ENCODE data around the gene ALK.

ALK gene

GRCh38 chr2:29480426-29480825, 441.0 kb downstream of the ALK start:
- no peak for FAIRE-seq

DNA sequence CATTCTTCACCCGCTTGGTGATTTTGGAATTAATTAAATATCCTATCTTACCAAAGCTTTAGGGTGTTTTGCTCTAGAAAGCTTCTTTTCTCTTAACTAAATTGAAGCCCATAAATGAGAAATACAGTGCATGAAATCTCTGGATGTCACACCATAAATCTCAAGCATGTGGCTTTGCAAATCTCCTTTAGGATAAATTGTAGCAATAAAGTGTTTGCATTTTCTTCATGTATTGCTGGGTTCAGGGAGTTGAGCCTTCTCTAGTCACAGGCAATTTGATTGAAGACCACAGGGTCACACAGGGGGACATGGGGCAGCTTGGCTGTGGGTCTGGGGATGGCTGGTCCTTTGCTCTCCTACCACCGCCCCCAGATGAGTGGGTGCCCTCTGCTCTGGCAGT, 442.0 kb downstream of the ALK start:
- FAIRE-seq = no peak

GRCh38 chr2:29478641-29479040, 442.7 kb downstream of the ALK start:
- no peak for FAIRE-seq

- FAIRE-seq = no peak
Observed at GRCh38 chr2:29477186-29477585, 444.2 kb downstream of the ALK start.

GRCh38 chr2:29475499-29475898, 445.9 kb downstream of the ALK start:
- FAIRE-seq = no peak

GRCh38 chr2:29469961-29470360, 451.4 kb downstream of the ALK start:
- FAIRE-seq = no peak

DNA sequence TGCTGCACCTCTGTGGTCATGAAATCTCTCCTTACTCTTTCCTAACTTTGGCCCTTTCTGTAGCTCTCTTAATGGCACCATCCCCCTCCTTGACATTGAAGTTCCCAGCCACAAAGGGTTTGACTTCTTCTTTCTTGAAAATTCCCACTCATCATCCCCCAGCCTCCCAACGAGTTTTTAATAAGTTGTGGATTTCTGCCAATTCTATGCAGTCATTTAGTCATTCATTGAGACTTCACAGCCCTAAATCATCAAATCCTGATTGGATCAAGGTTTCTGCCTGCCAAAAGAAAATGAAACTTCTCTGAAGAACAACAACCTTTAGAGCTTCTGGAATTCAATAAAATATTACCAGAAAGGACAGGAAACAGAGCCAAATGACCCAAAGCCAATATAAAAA, 451.9 kb downstream of the ALK start:
- FAIRE-seq = no peak

- no peak for FAIRE-seq
Observed at GRCh38 chr2:29463181-29463900, 458.0 kb downstream of the ALK start.

GRCh38 chr2:29462293-29462692, 459.1 kb downstream of the ALK start:
- no peak for FAIRE-seq

DNA sequence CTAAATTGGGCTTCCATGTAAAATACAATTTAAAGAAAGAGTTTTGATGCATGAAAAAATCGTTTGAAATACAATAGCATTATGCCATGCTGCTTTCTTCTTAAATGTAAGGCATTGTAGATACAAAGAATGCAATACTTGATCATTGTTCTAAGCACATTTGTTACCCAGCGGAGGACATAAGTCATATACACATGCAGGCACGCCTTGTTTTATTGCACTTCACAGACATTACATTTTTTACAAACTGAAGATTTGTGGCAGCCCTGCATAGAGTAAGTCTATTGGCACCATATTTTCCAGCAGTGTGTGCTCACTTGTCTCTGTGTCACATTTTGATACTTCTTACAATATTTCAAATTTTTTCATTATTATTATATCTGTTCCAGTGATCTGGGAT, 461.2 kb downstream of the ALK start:
- no peak for FAIRE-seq

DNA sequence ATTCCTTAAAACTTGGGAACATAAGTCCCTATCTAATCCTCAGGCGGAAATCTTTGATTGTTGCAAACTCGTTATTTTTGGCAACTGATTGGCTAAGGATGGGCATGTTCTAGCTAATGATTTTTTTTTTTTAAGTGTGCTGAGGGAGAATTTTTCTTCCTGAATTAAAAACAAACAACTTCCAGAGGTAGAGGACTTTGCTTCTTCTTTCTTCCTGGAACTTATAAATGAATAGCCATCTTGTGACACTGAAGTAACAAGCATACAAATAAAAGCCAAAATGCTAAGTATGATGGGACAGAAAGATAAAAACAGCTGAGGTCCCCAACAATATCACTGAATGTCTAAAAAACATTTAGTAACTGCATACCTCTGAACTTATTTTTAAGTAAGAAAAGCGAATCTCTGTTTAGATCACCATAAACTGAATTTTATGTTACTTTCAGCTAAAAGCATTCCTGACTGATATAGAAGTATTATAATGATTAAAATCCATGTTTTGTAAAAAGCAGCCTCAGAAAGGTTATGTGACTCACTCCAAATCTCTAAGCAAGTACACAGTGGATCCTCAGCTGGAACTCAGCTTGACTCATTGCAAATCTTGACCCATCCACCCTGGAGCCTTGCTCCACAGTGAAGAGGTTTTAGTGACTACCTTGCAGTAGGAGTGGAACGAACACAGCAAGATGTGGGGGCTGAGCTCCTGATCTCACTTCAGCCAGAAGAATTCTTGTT, 461.8 kb downstream of the ALK start:
- no peak for FAIRE-seq

DNA sequence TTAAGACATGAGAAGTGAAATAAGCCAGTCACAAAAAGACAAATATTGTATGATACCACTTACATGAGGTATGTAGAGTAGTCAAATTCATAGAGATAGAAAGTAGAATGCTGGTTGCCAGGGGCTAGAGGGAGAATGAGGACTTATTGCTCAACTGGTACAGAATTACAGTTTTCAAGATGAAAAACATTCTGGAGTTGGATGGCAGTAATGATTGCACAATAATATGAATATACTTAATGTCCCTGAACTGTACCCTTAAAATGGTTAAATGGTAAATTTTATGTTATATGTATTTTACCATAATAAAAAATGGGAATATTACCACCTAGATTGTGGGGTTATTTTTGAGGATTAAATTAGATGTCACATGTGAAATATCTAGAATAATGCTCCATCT, 465.0 kb downstream of the ALK start:
- no peak for FAIRE-seq

DNA sequence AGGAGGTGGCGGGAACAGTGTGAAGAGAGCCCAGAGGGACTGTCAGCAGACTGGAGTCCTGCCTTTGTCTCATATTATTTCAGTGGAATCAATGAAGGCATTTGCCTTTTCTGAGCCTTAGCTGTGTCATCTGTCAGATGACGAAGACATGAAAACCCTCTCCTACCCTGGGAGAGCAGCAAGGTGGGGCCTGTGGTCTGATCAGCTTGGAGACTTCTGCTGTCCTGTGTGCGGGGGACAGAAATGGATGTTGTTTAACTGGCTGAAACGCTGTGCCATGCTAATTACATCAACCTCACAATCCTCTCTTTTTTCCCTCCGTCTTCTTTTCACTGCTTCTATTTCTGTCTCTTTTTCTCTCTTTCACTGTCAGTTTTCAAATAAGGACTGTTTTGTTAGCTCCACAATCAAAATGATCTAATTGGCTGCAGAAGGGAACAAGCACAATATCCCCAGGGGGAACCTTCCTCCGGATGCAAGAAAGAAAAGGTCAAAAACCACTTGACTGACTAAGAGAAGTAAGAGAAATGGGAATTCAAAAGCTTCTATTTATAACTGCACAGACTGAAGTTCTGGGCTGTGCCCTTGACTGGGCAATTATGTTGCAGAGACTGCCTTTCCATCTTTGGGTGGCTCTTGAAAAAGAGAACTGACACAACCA, 466.1 kb downstream of the ALK start:
- FAIRE-seq = no peak

GRCh38 chr2:29452036-29452435, 469.4 kb downstream of the ALK start:
- FAIRE-seq = no peak

DNA sequence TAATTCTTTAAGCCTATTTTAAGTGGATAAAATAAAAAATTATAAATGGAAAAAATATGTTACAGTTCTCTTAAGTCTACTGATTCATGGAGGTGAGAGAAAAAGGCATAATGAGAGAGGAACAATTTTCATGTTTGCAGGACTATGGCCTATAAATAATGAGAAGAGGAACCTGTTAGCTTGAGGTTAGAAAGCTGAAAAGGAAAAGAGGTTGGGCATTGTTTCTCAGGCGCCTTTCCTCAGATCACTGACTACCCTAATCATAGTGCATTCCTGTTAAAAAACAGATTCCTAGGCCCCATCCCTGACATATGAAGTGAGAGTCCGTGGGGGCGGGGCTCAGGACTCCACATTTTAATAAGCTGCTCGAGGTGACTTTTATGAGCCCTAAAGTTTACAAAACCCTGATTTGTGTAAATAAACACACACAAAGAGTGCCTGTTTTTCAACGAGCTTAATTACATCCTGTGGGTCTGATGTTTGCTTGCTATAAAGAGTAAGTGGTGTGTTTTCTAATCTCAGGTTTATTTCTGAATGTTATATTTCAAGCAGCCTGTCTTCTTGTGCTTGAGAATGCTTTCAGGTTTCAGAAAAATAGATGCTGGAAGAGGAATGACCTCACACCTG, 470.7 kb downstream of the ALK start:
- FAIRE-seq = no peak

GRCh38 chr2:29449499-29449898, 471.9 kb downstream of the ALK start:
- no peak for FAIRE-seq

- FAIRE-seq = no peak
Observed at GRCh38 chr2:29448096-29448688, 473.2 kb downstream of the ALK start.

DNA sequence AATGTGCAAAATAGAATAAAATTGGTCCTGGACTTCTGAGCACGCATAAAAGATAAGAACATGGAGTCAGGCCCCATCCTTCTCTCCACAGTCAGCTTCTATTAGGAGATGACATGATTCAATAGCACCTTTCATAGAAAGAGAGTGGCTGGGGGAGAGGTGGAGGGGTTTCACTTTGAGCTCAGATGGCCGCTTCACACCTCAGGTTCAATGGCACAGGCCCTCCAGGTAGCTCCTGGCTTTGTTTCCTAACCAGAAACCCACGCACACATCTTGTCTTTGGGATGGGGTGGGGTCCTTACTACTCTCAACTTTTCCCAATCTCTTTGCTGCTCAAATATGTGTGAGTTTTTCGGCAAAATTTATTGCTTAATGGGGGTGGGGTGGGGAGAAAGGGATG, 473.9 kb downstream of the ALK start:
- FAIRE-seq = no peak

DNA sequence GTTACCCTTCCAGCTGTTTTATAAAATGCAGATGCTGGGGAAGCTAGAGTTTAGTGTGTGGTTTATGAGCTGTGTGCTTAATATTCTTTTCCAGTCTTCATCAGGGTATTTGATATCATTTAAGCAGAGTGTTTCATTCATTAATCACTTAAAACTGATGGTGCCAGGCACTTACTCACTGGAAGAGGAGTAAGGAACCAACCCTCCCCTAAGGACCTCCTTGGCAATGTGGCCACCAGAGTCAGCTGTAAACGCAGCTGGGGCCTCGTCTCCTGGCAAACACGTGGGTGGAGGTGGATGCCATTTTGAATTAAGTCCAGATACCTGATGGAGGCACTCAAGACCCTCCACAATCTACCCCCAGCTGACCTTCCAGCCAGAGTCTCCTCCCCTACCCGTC, 474.5 kb downstream of the ALK start:
- no peak for FAIRE-seq

- FAIRE-seq = no peak
Observed at GRCh38 chr2:29444150-29444549, 477.2 kb downstream of the ALK start.

DNA sequence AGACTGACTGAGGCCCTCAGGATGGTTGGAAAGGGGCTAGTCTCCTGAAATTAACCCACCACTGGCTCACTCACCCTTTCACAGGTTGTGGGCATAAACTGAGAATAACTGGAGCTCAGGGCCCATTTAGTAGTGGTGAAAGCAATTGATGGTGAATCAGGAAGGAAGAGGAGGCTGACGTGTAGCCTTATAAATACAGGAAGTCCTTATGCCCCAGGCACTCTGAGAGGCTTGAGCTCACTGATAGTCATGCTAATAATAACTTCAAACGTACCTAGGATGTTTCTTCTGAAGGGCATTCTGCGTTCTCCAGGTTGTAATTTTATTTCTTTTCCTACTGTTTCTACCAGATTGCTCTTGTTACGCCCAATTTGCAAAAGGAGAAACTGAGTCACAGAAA, 477.8 kb downstream of the ALK start:
- FAIRE-seq = no peak

DNA sequence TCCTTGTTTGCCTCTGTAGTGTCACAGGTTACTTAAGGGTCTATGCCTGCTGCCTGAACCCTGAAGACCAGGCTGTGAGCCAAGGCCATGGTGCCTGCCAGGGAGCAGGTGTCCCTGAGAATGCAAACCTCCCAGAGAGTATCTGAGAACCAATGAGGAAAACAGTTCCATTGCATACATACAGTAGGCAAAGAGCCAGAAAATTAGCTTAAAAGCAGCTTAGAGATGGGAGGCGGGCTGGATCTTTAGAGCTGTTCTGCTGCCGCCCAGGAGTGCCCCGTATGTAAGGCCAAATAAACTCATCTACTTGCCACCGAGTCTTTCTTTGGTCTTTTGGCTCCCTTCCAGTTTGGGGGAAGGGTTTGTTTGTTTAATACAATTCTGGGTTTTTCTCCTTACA, 478.2 kb downstream of the ALK start:
- FAIRE-seq = no peak

GRCh38 chr2:29440921-29441623, 480.3 kb downstream of the ALK start:
- FAIRE-seq = no peak

Data from TTC549 (cell line).